Measurements from ENCODE around the gene NOVA2.

NOVA2 gene
- 0 to 0.09 (median 0) reads per million in 4 experiments for total RNA-seq

GRCh38 chr19:45973553-45974338, at the start of gene NOVA2:
TSS of gene NOVA2 (minus strand) at chr19:45973865. CDS start at chr19:45973351, 514 bp downstream.
- DNase-seq, result no peak

GRCh38 chr19:46023311-46023779, 49.7 kb upstream of the NOVA2 start:
- no peak for DNase-seq

- DNase-seq, result no peak
These were observed 49.0 kb upstream of the NOVA2 start, which contains the start of gene PGLYRP1 for GRCh38 chr19:46022431-46023310. TSS of gene PGLYRP1 (minus strand) at chr19:46023053. CDS start at chr19:46023021, 32 bp downstream.

GRCh38 chr19:46022061-46022430, 48.4 kb upstream of the NOVA2 start:
- DNase-seq, result no peak

GRCh38 chr19:46021531-46022041, 47.9 kb upstream of the NOVA2 start:
- no peak for DNase-seq

- no peak for DNase-seq
These were observed 47.1 kb upstream of the NOVA2 start for GRCh38 chr19:46020819-46021125.

- DNase-seq, result no peak
These were observed 45.6 kb upstream of the NOVA2 start for GRCh38 chr19:46019270-46019669.

GRCh38 chr19:46018729-46019251, 45.1 kb upstream of the NOVA2 start:
- DNase-seq, result no peak

- DNase-seq, result no peak
These were observed 44.4 kb upstream of the NOVA2 start for GRCh38 chr19:46017874-46018675.

- DNase-seq, result no peak
These were observed 43.4 kb upstream of the NOVA2 start for GRCh38 chr19:46017095-46017429.

- DNase-seq, result peak; percentile 68
These were observed 42.9 kb upstream of the NOVA2 start for GRCh38 chr19:46016426-46017094.

GRCh38 chr19:46015687-46016425, 42.2 kb upstream of the NOVA2 start:
- peak; percentile 12 for DNase-seq

GRCh38 chr19:46014941-46015686, 41.4 kb upstream of the NOVA2 start:
- DNase-seq, result peak; percentile 49

GRCh38 chr19:46014534-46014933, 40.9 kb upstream of the NOVA2 start:
- DNase-seq, result no peak

GRCh38 chr19:46009530-46010510, 36.2 kb upstream of the NOVA2 start:
- peak; percentile 56 for DNase-seq

GRCh38 chr19:46006411-46006810, 32.7 kb upstream of the NOVA2 start:
- no peak for DNase-seq

- no peak for DNase-seq
These were observed 29.1 kb upstream of the NOVA2 start for GRCh38 chr19:46002678-46003275.

- peak; percentile 67 for DNase-seq
These were observed 27.0 kb upstream of the NOVA2 start for GRCh38 chr19:46000491-46001246.

Data from effector CD8-positive, alpha-beta T cell (primary cell).